Brain microvascular endothelial cell (primary cell): ENCODE data around the gene SLC24A3.

Experiments used
- DNase-seq: peaks from one replicate; pipeline ENCODE4 v3.0.0-alpha.2; 2020
- H3K27ac ChIP-seq: fragments of 250-450 bp; sonication (Bioruptor Pico); 2 replicates; pipeline ENCODE4 v1.5.1; 2020; ENCODE audit warnings: mild to moderate bottlenecking, moderate library complexity
- H3K27me3 ChIP-seq: fragments of 250-450 bp; sonication (Bioruptor Pico); replicated peaks from 2 replicates; pipeline ENCODE4 v1.5.1; 2020; ENCODE audit warnings: mild to moderate bottlenecking
- H3K36me3 ChIP-seq: fragments of 250-450 bp; sonication (Bioruptor Pico); replicated peaks from 2 replicates; pipeline ENCODE4 v1.5.1; 2020; ENCODE audit warnings: mild to moderate bottlenecking
- H3K4me3 ChIP-seq: 2 replicates; pipeline ENCODE4 v1.5.1; 2011; ENCODE audit warnings: low read depth, mild to moderate bottlenecking, control low read depth, low read length, moderate library complexity
- in situ Hi-C: cut with HindIII; loops from 2 replicates; pipeline ENCODE4 v1.10.0; 2017; ENCODE audit warnings: low sequenced_read_pairs, low pct_ligation_motif_present
- TF ChIP-seq, protein P1 (sequence below): IDR thresholded peaks from 2 replicates; pipeline ENCODE4 v1.5.1; 2011; ENCODE audit warnings: low read depth, mild to moderate bottlenecking, moderate library complexity, low read length, control low read depth, inconsistent platforms; ENCODE audit errors: missing control alignments

SLC24A3 gene

GRCh38 chr20:19397226-19397625, 184.8 kb downstream of the SLC24A3 start:
- TF ChIP-seq, protein P1, sequence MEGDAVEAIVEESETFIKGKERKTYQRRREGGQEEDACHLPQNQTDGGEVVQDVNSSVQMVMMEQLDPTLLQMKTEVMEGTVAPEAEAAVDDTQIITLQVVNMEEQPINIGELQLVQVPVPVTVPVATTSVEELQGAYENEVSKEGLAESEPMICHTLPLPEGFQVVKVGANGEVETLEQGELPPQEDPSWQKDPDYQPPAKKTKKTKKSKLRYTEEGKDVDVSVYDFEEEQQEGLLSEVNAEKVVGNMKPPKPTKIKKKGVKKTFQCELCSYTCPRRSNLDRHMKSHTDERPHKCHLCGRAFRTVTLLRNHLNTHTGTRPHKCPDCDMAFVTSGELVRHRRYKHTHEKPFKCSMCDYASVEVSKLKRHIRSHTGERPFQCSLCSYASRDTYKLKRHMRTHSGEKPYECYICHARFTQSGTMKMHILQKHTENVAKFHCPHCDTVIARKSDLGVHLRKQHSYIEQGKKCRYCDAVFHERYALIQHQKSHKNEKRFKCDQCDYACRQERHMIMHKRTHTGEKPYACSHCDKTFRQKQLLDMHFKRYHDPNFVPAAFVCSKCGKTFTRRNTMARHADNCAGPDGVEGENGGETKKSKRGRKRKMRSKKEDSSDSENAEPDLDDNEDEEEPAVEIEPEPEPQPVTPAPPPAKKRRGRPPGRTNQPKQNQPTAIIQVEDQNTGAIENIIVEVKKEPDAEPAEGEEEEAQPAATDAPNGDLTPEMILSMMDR = no peak
- in situ Hi-C loops = no loop called here

DNA sequence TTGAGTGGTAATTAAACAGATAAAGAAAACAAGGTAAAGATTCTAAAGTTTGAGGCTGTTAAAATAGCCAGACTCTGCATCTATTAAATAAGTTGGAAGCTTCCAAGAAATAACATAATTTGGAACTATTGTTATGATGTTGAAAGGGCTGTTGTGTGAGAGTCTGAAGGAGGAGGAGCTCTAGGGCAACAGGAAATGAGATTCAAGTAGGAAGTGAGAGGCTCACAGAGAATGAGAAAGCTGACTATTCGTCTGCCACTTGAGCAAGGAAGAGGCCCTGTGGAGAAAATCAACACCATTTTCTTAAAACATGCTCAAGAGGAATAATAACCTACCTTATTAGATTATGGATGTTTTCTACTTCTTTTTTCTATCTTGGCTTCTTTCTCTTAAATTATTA, 185.2 kb downstream of the SLC24A3 start:
- in situ Hi-C loops = no loop called here

More at GRCh38 chr20:19397226-19397625, 184.8 kb downstream of the SLC24A3 start:
- no peak for DNase-seq
- no peak overlapping the region for H3K27ac ChIP-seq
- H3K27me3 ChIP-seq = no peaks in the 10 kb centered on the region
- H3K4me3 ChIP-seq = no peak overlapping the region
- no peaks in the 10 kb centered on the region for H3K36me3 ChIP-seq

DNA sequence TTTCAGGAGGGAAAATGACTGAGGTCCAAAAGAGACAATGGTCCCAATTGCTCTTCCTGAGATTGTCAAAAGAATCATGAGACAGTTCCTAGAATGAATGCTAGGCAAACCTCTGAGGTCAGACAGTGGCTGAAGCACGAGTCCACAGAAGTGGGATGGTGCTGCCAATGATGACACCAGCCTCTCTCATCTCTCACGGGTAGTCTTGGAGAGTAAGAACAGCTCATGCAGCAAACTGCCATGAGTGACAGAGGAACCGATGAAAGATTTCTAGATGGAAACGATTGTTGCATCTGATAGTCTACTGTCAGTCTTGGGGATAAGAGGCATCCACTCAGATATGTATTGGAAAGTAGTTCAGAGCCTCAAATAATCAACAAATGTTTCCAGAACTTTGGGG, 188.7 kb downstream of the SLC24A3 start:
- in situ Hi-C loops = no loop called here
- DNase-seq = no peak
- Histone ChIP-seq H3K36me3 (no peaks in the 10 kb centered on the region), H3K27ac (no peak overlapping the region), H3K4me3 (no peak overlapping the region), H3K27me3 (no peaks in the 10 kb centered on the region)
- TF ChIP-seq, protein P1 = no peak

More for the DNA sequence above, 185.2 kb downstream of the SLC24A3 start:
- TF ChIP-seq, protein P1 = no peak
- H3K27ac ChIP-seq = no peak overlapping the region
- H3K36me3 ChIP-seq = no peaks in the 10 kb centered on the region
- no peaks in the 10 kb centered on the region for H3K27me3 ChIP-seq
- no peak overlapping the region for H3K4me3 ChIP-seq
- DNase-seq = no peak

- Histone ChIP-seq H3K4me3 (no peak overlapping the region), H3K27ac (no peak overlapping the region), H3K27me3 (no peaks in the 10 kb centered on the region), H3K36me3 (no peaks in the 10 kb centered on the region)
- TF ChIP-seq, protein P1 = no peak
- in situ Hi-C loops = no loop called here
- DNase-seq = no peak
Observed at GRCh38 chr20:19403549-19403948, 191.1 kb downstream of the SLC24A3 start.

DNA sequence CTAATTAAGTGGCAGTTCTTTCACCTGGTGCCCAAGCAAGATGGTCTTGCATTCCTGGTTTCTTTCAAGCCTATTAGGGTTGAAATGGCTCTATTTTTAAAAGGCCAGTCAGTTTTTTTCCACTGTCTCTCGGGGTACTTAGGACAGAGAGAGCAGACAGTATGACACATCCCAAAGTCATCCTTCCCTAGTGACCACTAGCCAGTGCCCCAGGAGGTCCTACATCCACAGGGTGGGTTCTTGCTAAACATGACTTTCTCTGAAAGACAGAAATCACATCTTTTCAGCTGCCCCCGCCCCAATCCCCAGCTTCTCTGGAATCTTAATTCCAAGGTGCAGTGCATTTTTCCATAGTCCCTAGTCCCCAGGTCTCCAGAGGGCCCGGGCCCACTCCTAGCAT, 192.4 kb downstream of the SLC24A3 start:
- H3K27ac ChIP-seq = no peak overlapping the region
- TF ChIP-seq, protein P1 = no peak
- in situ Hi-C loops = no loop called here

DNA sequence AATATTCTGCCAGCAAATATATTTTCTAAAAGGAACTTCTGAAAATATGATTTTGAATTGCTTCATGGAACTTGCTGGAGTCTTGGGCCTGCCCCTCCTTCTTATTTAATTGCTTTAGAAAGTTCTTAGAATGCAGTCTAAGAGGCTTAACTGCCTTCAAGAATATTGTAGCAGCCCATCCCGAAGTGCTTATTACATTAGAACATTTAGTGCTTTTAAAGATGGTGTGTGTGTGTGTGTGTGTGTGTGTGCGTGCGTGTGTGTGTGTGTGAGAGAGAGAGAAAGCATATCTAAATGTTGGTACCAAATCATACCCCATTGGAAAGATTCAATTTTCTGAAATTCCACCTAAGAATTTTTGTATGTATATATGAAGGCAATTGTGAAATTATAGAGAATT, 193.5 kb downstream of the SLC24A3 start:
- TF ChIP-seq, protein P1 = no peak
- in situ Hi-C loops = no loop called here
- Histone ChIP-seq H3K4me3 (no peak overlapping the region), H3K27me3 (no peaks in the 10 kb centered on the region), H3K27ac (no peak overlapping the region), H3K36me3 (no peaks in the 10 kb centered on the region)
- DNase-seq = no peak

More for the DNA sequence above, 192.4 kb downstream of the SLC24A3 start:
- no peak for DNase-seq
- Histone ChIP-seq H3K36me3 (no peaks in the 10 kb centered on the region), H3K4me3 (no peak overlapping the region), H3K27me3 (no peaks in the 10 kb centered on the region)
